ENCODE data around the gene USP24.

- TF ChIP-seq EZH2 (IDR thresholded peaks at IDR 0.05) = no peak
- TF ChIP-seq POLR2AphosphoS5 (IDR thresholded peaks at IDR 0.05; ENCODE audit: borderline replicate concordance, low read depth, low read length) = no peak
- TF ChIP-seq FOXP2 (optimal IDR thresholded peaks at IDR 0.05; ENCODE audit: control extremely low read depth, extremely low read length, insufficient read depth) = no peak
Observed at GRCh38 chr1:55197099-55197498, 18.1 kb downstream of the USP24 start.

Measured in SK-N-MC (cell line).